HepG2 (cell line): Measurements from ENCODE around the gene MACROH2A1.

Source experiments
- CCAR2 ChIP-seq: fragments of 200-400 bp; formaldehyde crosslinking; optimal IDR thresholded peaks from 2 replicates; pipeline ENCODE3; 2018; ENCODE audit warnings: low read depth, mild to moderate bottlenecking, low read length, moderate library complexity
- CHD2 ChIP-seq: IDR thresholded peaks from 2 replicates; pipeline ENCODE4 v1.6.1; 2011; ENCODE audit warnings: low read depth, low read length, improper control_type of control experiment
- CREM ChIP-seq, 2 experiments: sonication (generic) in 1 of 2; formaldehyde crosslinking in 1 of 2; IDR thresholded peaks; 2 replicates each; pipeline versions ENCODE4 v1.4.0 to v1.6.1; 2016 to 2020; ENCODE audit warnings: antibody characterized with exemption in 1 of 2, mild to moderate bottlenecking in 1 of 2, missing genetic modification reagents in 1 of 2
- DNMT3B ChIP-seq: conservative IDR thresholded peaks from 2 replicates; pipeline ENCODE4 v1.6.1; 2016; ENCODE audit warnings: missing biosample characterization, control low read depth
- FOSL1 ChIP-seq: sonication (generic); formaldehyde crosslinking; IDR thresholded peaks from 2 replicates; pipeline ENCODE4 v1.9.0; 2021; ENCODE audit warnings: missing genetic modification reagents, borderline replicate concordance
- POLR2A ChIP-seq, 2 experiments: IDR thresholded peaks; 2 replicates each; pipeline ENCODE4 v1.6.1; 2011; ENCODE audit warnings: low read depth in 2 of 2, low read length in 2 of 2, mild to moderate bottlenecking in 1 of 2, moderate library complexity in 1 of 2; ENCODE audit not compliant: insufficient read depth in 1 of 2
- POLR2AphosphoS2 ChIP-seq: IDR thresholded peaks from 2 replicates; pipeline ENCODE4 v1.6.1; 2011; ENCODE audit warnings: low read depth, low read length, improper control_type of control experiment
- SMAD3 ChIP-seq: sonication (generic); formaldehyde crosslinking; IDR thresholded peaks from 2 replicates; pipeline ENCODE4 v1.4.0; 2020; ENCODE audit warnings: missing genetic modification reagents
- ZSCAN31 ChIP-seq: sonication (generic); formaldehyde crosslinking; IDR thresholded peaks from 2 replicates; pipeline ENCODE4 v1.5.0; 2020; ENCODE audit warnings: low read depth, mild to moderate bottlenecking, missing genetic modification reagents
- TF ChIP-seq, protein P1 (sequence below): sonication (generic); formaldehyde crosslinking; IDR thresholded peaks from 2 replicates; pipeline ENCODE4 v1.5.0; 2020; ENCODE audit warnings: missing genetic modification reagents, mild to moderate bottlenecking, borderline replicate concordance
- TF ChIP-seq, protein P2 (sequence below): IDR thresholded peaks from 2 replicates; pipeline ENCODE4 v1.6.1; 2016
- TF ChIP-seq, protein P3 (sequence below): sonication (generic); formaldehyde crosslinking; IDR thresholded peaks from 2 replicates; pipeline ENCODE4 v1.8.1; 2022; ENCODE audit warnings: low read depth, mild to moderate bottlenecking, missing genetic modification reagents
- TF ChIP-seq, protein P4 (sequence below): IDR thresholded peaks from 2 replicates; pipeline ENCODE4 v1.6.1; 2016

DNA sequence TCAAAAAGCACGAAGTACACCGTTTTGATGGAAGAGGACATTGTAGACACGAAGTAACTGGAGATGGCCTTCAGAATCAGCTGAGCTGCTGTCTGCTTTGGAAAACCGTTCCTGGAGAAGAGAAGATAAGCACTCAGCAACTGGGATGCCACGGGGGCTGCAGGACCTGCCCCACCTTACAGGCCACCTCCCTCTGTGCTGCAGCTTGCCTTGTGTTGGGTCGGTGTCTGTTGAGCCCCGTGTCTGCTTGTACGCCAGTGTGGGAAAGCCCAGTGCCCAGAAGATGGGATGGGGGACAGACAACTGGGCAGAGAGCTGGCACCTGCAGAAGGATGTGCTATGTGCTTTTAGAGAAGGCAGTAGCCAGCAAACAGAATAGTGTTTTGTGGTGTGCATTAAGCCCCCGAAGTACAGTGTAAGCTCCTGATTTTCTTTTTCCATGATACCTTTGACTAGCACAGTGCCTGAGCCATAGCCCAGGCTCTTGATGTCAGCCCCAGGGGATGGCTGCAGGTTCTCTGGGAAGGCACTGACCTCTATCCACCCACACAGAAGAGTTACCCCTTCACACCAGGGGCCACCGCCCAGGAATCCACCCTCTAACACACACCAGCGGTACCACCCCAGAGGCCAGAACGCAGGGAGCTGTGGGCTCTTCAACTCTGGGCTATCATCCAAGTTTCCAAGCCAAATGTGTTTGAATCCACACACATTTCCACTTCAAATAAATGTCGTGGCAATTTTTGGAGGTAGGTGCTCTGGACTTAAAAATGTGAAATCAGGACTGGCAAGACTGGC, 63.8 kb downstream of the MACROH2A1 start:
- TF ChIP-seq, protein P1, sequence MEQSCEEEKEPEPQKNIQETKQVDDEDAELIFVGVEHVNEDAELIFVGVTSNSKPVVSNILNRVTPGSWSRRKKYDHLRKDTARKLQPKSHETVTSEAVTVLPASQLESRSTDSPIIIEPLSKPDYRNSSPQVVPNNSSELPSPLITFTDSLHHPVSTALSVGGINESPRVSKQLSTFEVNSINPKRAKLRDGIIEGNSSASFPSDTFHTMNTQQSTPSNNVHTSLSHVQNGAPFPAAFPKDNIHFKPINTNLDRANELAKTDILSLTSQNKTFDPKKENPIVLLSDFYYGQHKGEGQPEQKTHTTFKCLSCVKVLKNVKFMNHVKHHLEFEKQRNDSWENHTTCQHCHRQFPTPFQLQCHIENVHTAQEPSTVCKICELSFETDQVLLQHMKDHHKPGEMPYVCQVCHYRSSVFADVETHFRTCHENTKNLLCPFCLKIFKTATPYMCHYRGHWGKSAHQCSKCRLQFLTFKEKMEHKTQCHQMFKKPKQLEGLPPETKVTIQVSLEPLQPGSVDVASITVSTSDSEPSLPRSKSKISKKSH (CRISPR knock-in tag) = no peak
- TF ChIP-seq POLR2A (IDR thresholded peaks at IDR 0.05; ENCODE audit: insufficient read depth in 1 of 2, low read depth in 2 of 2, low read length in 2 of 2) (no peak), CCAR2 (no peak), FOSL1 (CRISPR knock-in tag) (no peak), CREM (IDR thresholded peaks at IDR 0.05) (no peak), CREM (CRISPR knock-in tag; IDR thresholded peaks at IDR 0.05) (no peak), POLR2AphosphoS2 (no peak), SMAD3 (no peak), DNMT3B (CRISPR knock-in tag) (no peak), CHD2 (no peak), ZSCAN31 (CRISPR knock-in tag) (no peak)
- TF ChIP-seq, protein P2, sequence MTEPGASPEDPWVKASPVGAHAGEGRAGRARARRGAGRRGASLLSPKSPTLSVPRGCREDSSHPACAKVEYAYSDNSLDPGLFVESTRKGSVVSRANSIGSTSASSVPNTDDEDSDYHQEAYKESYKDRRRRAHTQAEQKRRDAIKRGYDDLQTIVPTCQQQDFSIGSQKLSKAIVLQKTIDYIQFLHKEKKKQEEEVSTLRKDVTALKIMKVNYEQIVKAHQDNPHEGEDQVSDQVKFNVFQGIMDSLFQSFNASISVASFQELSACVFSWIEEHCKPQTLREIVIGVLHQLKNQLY (CRISPR knock-in tag) = no peak
- TF ChIP-seq, protein P3, sequence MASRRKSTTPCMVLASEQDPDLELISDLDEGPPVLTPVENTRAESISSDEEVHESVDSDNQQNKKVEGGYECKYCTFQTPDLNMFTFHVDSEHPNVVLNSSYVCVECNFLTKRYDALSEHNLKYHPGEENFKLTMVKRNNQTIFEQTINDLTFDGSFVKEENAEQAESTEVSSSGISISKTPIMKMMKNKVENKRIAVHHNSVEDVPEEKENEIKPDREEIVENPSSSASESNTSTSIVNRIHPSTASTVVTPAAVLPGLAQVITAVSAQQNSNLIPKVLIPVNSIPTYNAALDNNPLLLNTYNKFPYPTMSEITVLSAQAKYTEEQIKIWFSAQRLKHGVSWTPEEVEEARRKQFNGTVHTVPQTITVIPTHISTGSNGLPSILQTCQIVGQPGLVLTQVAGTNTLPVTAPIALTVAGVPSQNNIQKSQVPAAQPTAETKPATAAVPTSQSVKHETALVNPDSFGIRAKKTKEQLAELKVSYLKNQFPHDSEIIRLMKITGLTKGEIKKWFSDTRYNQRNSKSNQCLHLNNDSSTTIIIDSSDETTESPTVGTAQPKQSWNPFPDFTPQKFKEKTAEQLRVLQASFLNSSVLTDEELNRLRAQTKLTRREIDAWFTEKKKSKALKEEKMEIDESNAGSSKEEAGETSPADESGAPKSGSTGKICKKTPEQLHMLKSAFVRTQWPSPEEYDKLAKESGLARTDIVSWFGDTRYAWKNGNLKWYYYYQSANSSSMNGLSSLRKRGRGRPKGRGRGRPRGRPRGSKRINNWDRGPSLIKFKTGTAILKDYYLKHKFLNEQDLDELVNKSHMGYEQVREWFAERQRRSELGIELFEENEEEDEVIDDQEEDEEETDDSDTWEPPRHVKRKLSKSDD (CRISPR knock-in tag) = no peak
- TF ChIP-seq, protein P4, sequence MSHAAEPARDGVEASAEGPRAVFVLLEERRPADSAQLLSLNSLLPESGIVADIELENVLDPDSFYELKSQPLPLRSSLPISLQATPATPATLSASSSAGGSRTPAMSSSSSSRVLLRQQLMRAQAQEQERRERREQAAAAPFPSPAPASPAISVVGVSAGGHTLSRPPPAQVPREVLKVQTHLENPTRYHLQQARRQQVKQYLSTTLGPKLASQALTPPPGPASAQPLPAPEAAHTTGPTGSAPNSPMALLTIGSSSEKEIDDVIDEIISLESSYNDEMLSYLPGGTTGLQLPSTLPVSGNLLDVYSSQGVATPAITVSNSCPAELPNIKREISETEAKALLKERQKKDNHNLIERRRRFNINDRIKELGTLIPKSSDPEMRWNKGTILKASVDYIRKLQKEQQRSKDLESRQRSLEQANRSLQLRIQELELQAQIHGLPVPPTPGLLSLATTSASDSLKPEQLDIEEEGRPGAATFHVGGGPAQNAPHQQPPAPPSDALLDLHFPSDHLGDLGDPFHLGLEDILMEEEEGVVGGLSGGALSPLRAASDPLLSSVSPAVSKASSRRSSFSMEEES (CRISPR knock-in tag) = no peak
